K562 (cell line): ENCODE data around the gene UTP15. TPM values are rescaled to one million over a fixed set of nuclear protein-coding genes. Genes with fewer than 3 reads are reported as not detected.

Experiments
- ATAC-seq: fragments of 200-7000 bp; cut with Tn5 transposase; 3 replicates; pipeline ENCODE4 v1.9.1; 2020; ENCODE audit warnings: moderate library complexity
- BruUV-seq: library from RNA; stranded (reverse); fragments of 400-500 nt; replicated peaks from 2 replicates; lab custom pipeline; 2021; lab: Mats Ljungman, UMichigan
- CTCF ChIA-PET: fragments of 300-600 bp; formaldehyde crosslinking; extraction: SDS; loops from one replicate; lab custom pipeline; 2021; ENCODE audit warnings: low intra/inter-chr PET ratio; lab: Yijun Ruan, JAX
- POLR2A ChIA-PET: fragments of 300-600, 350-650 bp; sonication (Branson Sonifier 250); formaldehyde crosslinking; extraction: SDS; loops from one replicate; lab custom pipeline; 2021; ENCODE audit warnings: antibody characterized with exemption, inconsistent platforms; lab: Yijun Ruan, JAX
- DNase-seq, 4 experiments: peaks; one replicate each; pipeline versions ENCODE4 v3.0.0 to v3.0.0-alpha.2; 2011 to 2018; ENCODE audit warnings: low spot score in 3 of 4, mixed read lengths in 3 of 4; ENCODE audit errors: extremely low read depth in 1 of 4
- FAIRE-seq: peaks from 2 replicates; lab custom pipeline; 2011; peaks lifted over from hg19 to GRCh38; lab: Jason Lieb, UNC
- H2AFZ ChIP-seq: 2 replicates; pipeline ENCODE4 v1.6.0; 2011; ENCODE audit warnings: low read depth, low read length, control low read depth, inconsistent platforms
- H3K27ac ChIP-seq: fragments of 200-600 bp; 3 replicates; pipeline ENCODE4 v1.8.0; 2011; ENCODE audit warnings: low read depth, mild to moderate bottlenecking, control low read depth, inconsistent platforms, low read length, moderate library complexity, mixed read lengths; ENCODE audit errors: extremely low read depth
- H3K27me3 ChIP-seq, 2 experiments: fragments of 300-600 bp in 1 of 2; 2 replicates in 1 of 2; 3 replicates in 1 of 2; pipeline versions ENCODE4 v1.6.0 to v1.8.0; 2011; ENCODE audit warnings: inconsistent platforms in 2 of 2, low read length in 2 of 2, mild to moderate bottlenecking in 1 of 2, mixed read lengths in 1 of 2, moderate library complexity in 1 of 2; ENCODE audit not compliant: control insufficient read depth in 2 of 2, insufficient read depth in 2 of 2
- H3K36me3 ChIP-seq: fragments of 300-600 bp; 3 replicates; pipeline ENCODE4 v1.8.0; 2011; ENCODE audit warnings: mild to moderate bottlenecking, low read length, inconsistent platforms; ENCODE audit not compliant: control insufficient read depth, insufficient read depth
- H3K4me1 ChIP-seq, 2 experiments: fragments of 200-600 bp in 1 of 2; replicated peaks in 1 of 2; 2 replicates in 1 of 2; 3 replicates in 1 of 2; pipeline versions ENCODE4 v1.5.1 to v1.8.0; 2011; ENCODE audit warnings: inconsistent platforms in 2 of 2, low read length in 2 of 2, mild to moderate bottlenecking in 1 of 2, mixed read lengths in 1 of 2, moderate library complexity in 1 of 2; ENCODE audit not compliant: control insufficient read depth in 2 of 2, insufficient read depth in 2 of 2
- H3K4me2 ChIP-seq: 2 replicates; pipeline ENCODE4 v1.6.1; 2011; ENCODE audit warnings: low read length, control low read depth, inconsistent platforms, mixed read lengths; ENCODE audit not compliant: insufficient read depth
- H3K4me3 ChIP-seq: fragments of 200-600 bp; sonication (generic), shearing (Covaris generic); 2 replicates; pipeline ENCODE4 v1.5.1; 2016; ENCODE audit warnings: control low read depth, inconsistent platforms
- H3K79me2 ChIP-seq: fragments of 200-600 bp; 3 replicates; pipeline ENCODE4 v1.8.0; 2011; ENCODE audit warnings: low read length, inconsistent platforms; ENCODE audit not compliant: control insufficient read depth, insufficient read depth
- H3K9ac ChIP-seq, 2 experiments: 2 replicates each; pipeline versions ENCODE4 v1.6.0 to v1.6.1; 2011; ENCODE audit warnings: low read depth in 2 of 2, low read length in 2 of 2, control low read depth in 1 of 2, inconsistent platforms in 1 of 2, mild to moderate bottlenecking in 1 of 2, mixed read lengths in 1 of 2; ENCODE audit not compliant: insufficient read depth in 1 of 2
- H3K9me1 ChIP-seq: one replicate; pipeline ENCODE4 v1.6.0; 2011; ENCODE audit warnings: inconsistent platforms, mild to moderate bottlenecking, low read length, moderate library complexity; ENCODE audit not compliant: control insufficient read depth, insufficient read depth
- H3K9me3 ChIP-seq: replicated peaks from 2 replicates; pipeline ENCODE4 v1.5.1; 2011; ENCODE audit warnings: low read depth, low read length, inconsistent platforms; ENCODE audit not compliant: control insufficient read depth, insufficient read depth
- H4K20me1 ChIP-seq: replicated peaks from 2 replicates; pipeline ENCODE4 v1.6.1; 2011; ENCODE audit warnings: low read length, inconsistent platforms, mixed read lengths; ENCODE audit not compliant: control insufficient read depth, insufficient read depth
- CCAR2 ChIP-seq: fragments of 200-400 bp; formaldehyde crosslinking; IDR thresholded peaks from 2 replicates; pipeline ENCODE4 v1.6.1; 2017; ENCODE audit warnings: mild to moderate bottlenecking, low read depth, low read length
- GTF2A2 ChIP-seq: IDR thresholded peaks from 2 replicates; pipeline ENCODE4 v1.6.1; 2016; ENCODE audit warnings: mild to moderate bottlenecking, missing genetic modification characterization, missing compliant biosample characterization
- NFYB ChIP-seq: IDR thresholded peaks from 2 replicates; pipeline ENCODE4 v1.6.1; 2011; ENCODE audit warnings: mild to moderate bottlenecking, moderate library complexity; ENCODE audit not compliant: insufficient read length; ENCODE audit errors: extremely low read depth
- ZNF766 ChIP-seq: fragments of 200-800 bp; sonication (Bioruptor generic); conservative IDR thresholded peaks from 2 replicates; pipeline ENCODE4 v1.6.1; 2016; ENCODE audit warnings: missing genetic modification characterization, missing compliant biosample characterization
- in situ Hi-C: fragments of 300-500 bp; cut with MboI; formaldehyde crosslinking; loops from 4 replicates; pipeline ENCODE4 v1.15.0; 2018; ENCODE audit warnings: inconsistent platforms, mixed read lengths
- intact Hi-C: fragments of 100-400 bp; cut with micrococcal nuclease; formaldehyde crosslinking; loops from 2 replicates; pipeline ENCODE4 v1.14.2; 2022
- polyA plus RNA-seq, 8 experiments: library from polyadenylated mRNA; depleted of rRNA in 4 of 8; stranded (reverse) in 5 of 8; unstranded in 3 of 8; fragments of >200 nt; fragmentation: Nextera tagmentation in 2 of 8; fragmentation: Illumina TruSeq in 1 of 8; extraction: Ambion mirVana in 2 of 8; extraction: Trizol in 1 of 8; gene quantifications; 2 replicates each; pipeline versions ENCODE4 v1.2.1 to v1.2.3, GENCODE V29; 2011 to 2014; ENCODE audit warnings: inconsistent platforms in 1 of 8, missing spikeins in 1 of 8
- total RNA-seq, 7 experiments: library from RNA; depleted of rRNA in 6 of 7; stranded (reverse); fragments of >200 nt in 6 of 7; fragmentation: Illumina TruSeq in 2 of 7; extraction: Trizol in 2 of 7; gene quantifications; 2 replicates each; pipeline versions ENCODE4 v1.2.1 to v1.2.3, GENCODE V29; 2011 to 2021; ENCODE audit warnings: low replicate concordance in 1 of 7
- TF ChIP-seq, protein P1 (sequence below): fragments of 250-450 bp; sonication (Bioruptor Pico); IDR thresholded peaks from 2 replicates; pipeline ENCODE4 v1.5.0; 2021; ENCODE audit warnings: mild to moderate bottlenecking, moderate library complexity

Gene UTP15
- total and polyA plus RNA-seq, 9 of the 15 experiments (the other 6 are each of a cell fraction or from before 2014, with no cell fraction given): 28.1 to 49.3 (median 37.0) TPM

DNA sequence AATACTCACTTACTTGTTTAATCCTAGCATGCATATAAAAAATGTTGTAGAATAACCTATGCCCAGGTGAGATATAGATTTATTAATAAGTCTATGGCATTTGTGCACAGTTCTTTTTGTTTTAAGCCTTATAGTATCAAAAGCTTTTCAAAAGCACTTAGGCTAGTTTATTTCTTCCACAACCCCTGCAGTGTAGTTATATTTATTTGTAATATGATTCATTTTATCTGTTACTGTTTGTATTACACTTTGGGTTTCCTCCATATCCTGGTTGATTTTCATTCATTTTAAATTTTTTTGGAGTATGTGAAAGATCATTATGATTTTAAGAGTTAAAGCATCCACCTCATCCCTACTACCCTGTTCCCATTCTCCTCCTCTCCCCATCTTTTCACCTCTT lies 41.7 kb downstream of the UTP15 start:
- FAIRE-seq (no peak), DNase-seq (no peak), ATAC-seq (no peak)
- no peaks in the 10 kb centered on the region for H3K36me3 ChIP-seq
- H3K4me3 ChIP-seq: no peak overlapping the region
- in situ Hi-C loops (no loop called here), intact Hi-C loops (no loop called here)
- no peak overlapping the region for H3K9ac ChIP-seq
- BruUV-seq: no TSS peak
- no peaks in the 10 kb centered on the region for H3K79me2 ChIP-seq
- ChIA-PET CTCF (no interaction called here), POLR2A (no interaction called here)
- H3K9me3 ChIP-seq: no peaks in the 10 kb centered on the region
- H3K4me2 ChIP-seq: no peak overlapping the region
- H4K20me1 ChIP-seq: no peaks in the 10 kb centered on the region
- no peaks in the 10 kb centered on the region for H3K9me1 ChIP-seq
- TF ChIP-seq ZNF766 (CRISPR knock-in tag) (no peak), NFYB (no peak), GTF2A2 (tag) (no peak), CCAR2 (no peak)
- TF ChIP-seq, protein P1, sequence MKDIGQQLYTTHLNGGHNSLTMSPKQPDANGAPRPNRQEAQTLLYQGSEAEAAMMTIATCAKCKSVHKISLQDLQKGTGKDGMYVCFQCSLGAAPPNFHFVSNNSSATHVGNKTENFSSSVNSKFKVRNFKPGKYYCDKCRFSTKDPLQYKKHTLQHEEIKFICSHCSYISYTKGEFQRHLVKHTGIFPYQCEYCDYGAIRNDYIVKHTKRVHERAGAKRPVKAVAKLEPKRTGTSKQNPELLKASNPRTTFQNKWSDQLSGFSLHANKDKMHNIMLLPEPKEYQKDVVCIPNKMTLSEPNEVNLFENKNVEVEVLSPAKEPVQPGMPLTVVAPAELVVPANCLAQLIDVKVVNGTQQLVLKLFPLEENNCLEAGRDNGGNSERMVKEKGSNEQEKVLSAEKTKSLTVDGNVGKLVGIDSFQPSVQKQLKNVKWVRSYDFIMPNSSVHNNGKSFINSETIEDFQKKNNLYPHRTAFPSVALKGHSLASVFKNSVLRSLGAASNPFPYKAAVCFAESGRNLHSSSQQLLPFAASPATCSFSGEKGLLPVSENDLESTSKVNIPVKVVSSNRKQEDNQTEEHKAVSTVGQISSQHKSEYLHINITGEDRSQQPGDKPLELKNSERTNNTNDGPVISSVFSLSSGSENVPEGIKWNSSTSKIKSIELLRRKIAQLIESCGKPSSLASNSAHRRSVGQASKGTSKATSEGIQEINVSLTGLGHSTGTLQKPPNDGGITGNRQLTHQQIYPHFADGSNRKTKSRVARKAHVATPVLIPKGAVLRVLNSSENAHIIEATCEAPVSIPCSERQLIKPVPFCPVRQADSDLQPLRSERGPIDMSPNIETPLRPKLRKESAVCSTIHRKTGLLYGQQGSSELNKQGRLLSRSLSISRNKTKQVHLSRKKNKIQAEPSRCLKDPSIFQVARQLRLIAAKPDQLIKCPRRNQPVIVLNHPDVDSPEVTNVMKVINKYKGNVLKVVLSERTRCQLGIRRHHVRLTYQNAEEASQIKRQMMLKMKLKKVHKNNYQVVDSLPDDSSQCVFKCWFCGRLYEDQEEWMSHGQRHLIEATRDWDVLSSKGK (CRISPR knock-in tag): no peak
- no peaks in the 10 kb centered on the region for H3K4me1 ChIP-seq
- H3K27ac ChIP-seq: no peak overlapping the region
- H2AFZ ChIP-seq: no peak overlapping the region
- no peaks in the 10 kb centered on the region for H3K27me3 ChIP-seq
